ENCODE measurements around the gene PGS1. TPM values are rescaled to one million over a fixed set of nuclear protein-coding genes. Genes with fewer than 3 reads are reported as not detected.

PGS1 gene
- total RNA-seq, 1 donor from 2014 or later = 40.6 TPM

- no peak overlapping the region for H3K4me3 ChIP-seq (ENCODE audit: low read depth, low read length)
- TF ChIP-seq CTCF (conservative IDR thresholded peaks at IDR 0.05; ENCODE audit: low read depth, low read length) = no peak
- no peak for DNase-seq (ENCODE audit: low read depth)
Measured at GRCh38 chr17:78409191-78409928, 30.9 kb downstream of the PGS1 start.

- no peak overlapping the region for H3K4me3 ChIP-seq (ENCODE audit: low read depth, low read length)
- DNase-seq (ENCODE audit: low read depth) = no peak
- TF ChIP-seq CTCF (conservative IDR thresholded peaks at IDR 0.05; ENCODE audit: low read depth, low read length) = no peak
Measured at GRCh38 chr17:78411241-78411857, 32.9 kb downstream of the PGS1 start.

- H3K4me3 ChIP-seq (ENCODE audit: low read depth, low read length) = no peak overlapping the region
- DNase-seq (ENCODE audit: low read depth) = no peak
- peak; percentile 54 for TF ChIP-seq CTCF (conservative IDR thresholded peaks at IDR 0.05; ENCODE audit: low read depth, low read length)
Measured at GRCh38 chr17:78412403-78412802, 34.0 kb downstream of the PGS1 start.

- H3K4me3 ChIP-seq (ENCODE audit: low read depth, low read length) = no peak overlapping the region
- no peak for DNase-seq (ENCODE audit: low read depth)
- no peak for TF ChIP-seq CTCF (conservative IDR thresholded peaks at IDR 0.05; ENCODE audit: low read depth, low read length)
Measured at GRCh38 chr17:78414178-78415162, 36.0 kb downstream of the PGS1 start.

- no peak for DNase-seq (ENCODE audit: low read depth)
- TF ChIP-seq CTCF (conservative IDR thresholded peaks at IDR 0.05; ENCODE audit: low read depth, low read length) = no peak
- no peak overlapping the region for H3K4me3 ChIP-seq (ENCODE audit: low read depth, low read length)
Measured at GRCh38 chr17:78415821-78416711, 37.6 kb downstream of the PGS1 start.

Data from epithelial cell of proximal tubule (primary cell).